PFSK-1 (cell line): Measurements from ENCODE around the gene CD44.

ENCODE experiments used
- POLR2AphosphoS5 ChIP-seq: IDR thresholded peaks from 2 replicates; pipeline ENCODE4 v1.6.1; 2012; ENCODE audit warnings: low read depth, mild to moderate bottlenecking, control low read depth, low read length, moderate library complexity
- REST ChIP-seq, 2 experiments: IDR thresholded peaks; 2 replicates each; pipeline versions ENCODE4 v1.6.1 to v1.8.0; 2011 to 2012; ENCODE audit warnings: low read depth in 2 of 2, low read length in 2 of 2, control low read depth in 1 of 2, inconsistent platforms in 1 of 2, mild to moderate bottlenecking in 1 of 2, moderate library complexity in 1 of 2; ENCODE audit not compliant: insufficient read depth in 1 of 2
- TAF1 ChIP-seq: IDR thresholded peaks from 2 replicates; pipeline ENCODE4 v1.6.1; 2012; ENCODE audit warnings: low read length, control low read depth, borderline replicate concordance; ENCODE audit not compliant: insufficient read depth

- TF ChIP-seq TAF1 (no peak), POLR2AphosphoS5 (no peak), REST (IDR thresholded peaks at IDR 0.05; ENCODE audit: insufficient read depth in 1 of 2, low read depth in 2 of 2, low read length in 2 of 2) (no peak)
Observed at GRCh38 chr11:35260342-35260985, 121.5 kb downstream of the CD44 start.
